ENCODE measurements around the gene PRCC.

PRCC gene

GRCh38 chr1:156776942-156777341 is 9.6 kb downstream of the PRCC start:
- H3K36me3 ChIP-seq (replicated peaks) = peaks cover 17% of the 10 kb centered on the region
- peaks cover 2% of the 10 kb centered on the region; the same call in 1 of the 2 replicates for H3K4me1 ChIP-seq
- in situ Hi-C loops (cut with MboI; ENCODE audit: low sequenced_read_pairs) = no loop called here

GRCh38 chr1:156777573-156777972 is 10.2 kb downstream of the PRCC start:
- DNase-seq (ENCODE audit: low spot score in 2 of 2) = no peak
- Histone ChIP-seq H3K9me3 (no peaks in the 10 kb centered on the region), H3K4me3 (no peak overlapping the region), H3K36me3 (replicated peaks) (peaks cover 18% of the 10 kb centered on the region), H3K27me3 (ENCODE audit: low read depth) (no peaks in the 10 kb centered on the region), H3K4me1 (peaks cover under 1% of the 10 kb centered on the region; the same call in 1 of the 2 replicates)
- in situ Hi-C loops (cut with MboI; ENCODE audit: low sequenced_read_pairs) = no loop called here

More at GRCh38 chr1:156776942-156777341, 9.6 kb downstream of the PRCC start:
- Histone ChIP-seq H3K9me3 (no peaks in the 10 kb centered on the region), H3K4me3 (no peak overlapping the region), H3K27me3 (ENCODE audit: low read depth) (no peaks in the 10 kb centered on the region)
- DNase-seq (ENCODE audit: low spot score in 2 of 2) = no peak

GRCh38 chr1:156781585-156782186 is 14.4 kb downstream of the PRCC start:
- in situ Hi-C loops (cut with MboI; ENCODE audit: low sequenced_read_pairs) = no loop called here
- H3K4me1 ChIP-seq = no peaks in the 10 kb centered on the region
- H3K36me3 ChIP-seq (replicated peaks) = peaks cover 45% of the 10 kb centered on the region
- H3K27me3 ChIP-seq (ENCODE audit: low read depth) = no peaks in the 10 kb centered on the region
- DNase-seq (ENCODE audit: low spot score in 2 of 2) = no peak
- no peak overlapping the region for H3K4me3 ChIP-seq
- H3K9me3 ChIP-seq = no peaks in the 10 kb centered on the region

GRCh38 chr1:156785458-156785857 is 18.1 kb downstream of the PRCC start:
- DNase-seq (ENCODE audit: low spot score in 2 of 2) = no peak
- H3K4me3 ChIP-seq = no peak overlapping the region
- in situ Hi-C loops (cut with MboI; ENCODE audit: low sequenced_read_pairs) = no loop called here
- peaks cover 70% of the 10 kb centered on the region for H3K36me3 ChIP-seq (replicated peaks)
- H3K9me3 ChIP-seq = no peaks in the 10 kb centered on the region
- no peaks in the 10 kb centered on the region for H3K27me3 ChIP-seq (ENCODE audit: low read depth)
- no peaks in the 10 kb centered on the region for H3K4me1 ChIP-seq

- in situ Hi-C loops (cut with MboI; ENCODE audit: low sequenced_read_pairs) = no loop called here
- Histone ChIP-seq H3K36me3 (replicated peaks) (peaks cover 73% of the 10 kb centered on the region), H3K4me3 (no peak overlapping the region)
Measured at GRCh38 chr1:156786640-156787039, 19.3 kb downstream of the PRCC start.

GRCh38 chr1:156788136-156788535 is 20.8 kb downstream of the PRCC start:
- Histone ChIP-seq H3K4me1 (no peaks in the 10 kb centered on the region), H3K27me3 (ENCODE audit: low read depth) (no peaks in the 10 kb centered on the region), H3K36me3 (replicated peaks) (peaks cover 74% of the 10 kb centered on the region), H3K4me3 (no peak overlapping the region), H3K9me3 (no peaks in the 10 kb centered on the region)
- in situ Hi-C loops (cut with MboI; ENCODE audit: low sequenced_read_pairs) = no loop called here
- DNase-seq (ENCODE audit: low spot score in 2 of 2) = no peak

More at GRCh38 chr1:156786640-156787039, 19.3 kb downstream of the PRCC start:
- DNase-seq (ENCODE audit: low spot score in 2 of 2) = no peak
- Histone ChIP-seq H3K4me1 (no peaks in the 10 kb centered on the region), H3K9me3 (no peaks in the 10 kb centered on the region), H3K27me3 (ENCODE audit: low read depth) (no peaks in the 10 kb centered on the region)

- Histone ChIP-seq H3K4me3 (no peak overlapping the region), H3K9me3 (no peaks in the 10 kb centered on the region), H3K4me1 (no peaks in the 10 kb centered on the region), H3K27me3 (ENCODE audit: low read depth) (no peaks in the 10 kb centered on the region), H3K36me3 (replicated peaks) (peaks cover 75% of the 10 kb centered on the region)
- in situ Hi-C loops (cut with MboI; ENCODE audit: low sequenced_read_pairs) = no loop called here
- DNase-seq (ENCODE audit: low spot score in 2 of 2) = no peak
Measured at GRCh38 chr1:156789621-156790318, 22.4 kb downstream of the PRCC start.

- in situ Hi-C loops (cut with MboI; ENCODE audit: low sequenced_read_pairs) = no loop called here
- H3K4me1 ChIP-seq = no peaks in the 10 kb centered on the region
- no peak overlapping the region for H3K4me3 ChIP-seq
- H3K27me3 ChIP-seq (ENCODE audit: low read depth) = no peaks in the 10 kb centered on the region
- H3K36me3 ChIP-seq (replicated peaks) = peaks cover 80% of the 10 kb centered on the region
- no peak for DNase-seq (ENCODE audit: low spot score in 2 of 2)
- H3K9me3 ChIP-seq = no peaks in the 10 kb centered on the region
Measured at GRCh38 chr1:156794506-156795373, 27.4 kb downstream of the PRCC start.

- no peak overlapping the region for H3K4me3 ChIP-seq
- in situ Hi-C loops (cut with MboI; ENCODE audit: low sequenced_read_pairs) = no loop called here
Measured at GRCh38 chr1:156795374-156795733, 28.0 kb downstream of the PRCC start.

GRCh38 chr1:156795787-156796186 is 28.5 kb downstream of the PRCC start:
- no peak overlapping the region for H3K4me3 ChIP-seq
- no peaks in the 10 kb centered on the region for H3K9me3 ChIP-seq
- H3K36me3 ChIP-seq (replicated peaks) = peaks cover 86% of the 10 kb centered on the region
- no peaks in the 10 kb centered on the region for H3K27me3 ChIP-seq (ENCODE audit: low read depth)
- DNase-seq (ENCODE audit: low spot score in 2 of 2) = no peak
- in situ Hi-C loops (cut with MboI; ENCODE audit: low sequenced_read_pairs) = no loop called here
- H3K4me1 ChIP-seq = no peaks in the 10 kb centered on the region

More at GRCh38 chr1:156795374-156795733, 28.0 kb downstream of the PRCC start:
- DNase-seq (ENCODE audit: low spot score in 2 of 2) = no peak
- H3K36me3 ChIP-seq (replicated peaks) = peaks cover 86% of the 10 kb centered on the region
- H3K9me3 ChIP-seq = no peaks in the 10 kb centered on the region
- H3K4me1 ChIP-seq = no peaks in the 10 kb centered on the region
- no peaks in the 10 kb centered on the region for H3K27me3 ChIP-seq (ENCODE audit: low read depth)

GRCh38 chr1:156796340-156797097 is 29.2 kb downstream of the PRCC start:
- no peak for DNase-seq (ENCODE audit: low spot score in 2 of 2)
- no peaks in the 10 kb centered on the region for H3K4me1 ChIP-seq
- no peaks in the 10 kb centered on the region for H3K27me3 ChIP-seq (ENCODE audit: low read depth)
- no peak overlapping the region for H3K4me3 ChIP-seq
- no peaks in the 10 kb centered on the region for H3K9me3 ChIP-seq
- H3K36me3 ChIP-seq (replicated peaks) = peaks cover 86% of the 10 kb centered on the region
- in situ Hi-C loops (cut with MboI; ENCODE audit: low sequenced_read_pairs) = no loop called here

- Histone ChIP-seq H3K36me3 (replicated peaks) (peaks cover 85% of the 10 kb centered on the region), H3K27me3 (ENCODE audit: low read depth) (no peaks in the 10 kb centered on the region), H3K4me3 (no peak overlapping the region), H3K9me3 (no peaks in the 10 kb centered on the region), H3K4me1 (no peaks in the 10 kb centered on the region)
- in situ Hi-C loops (cut with MboI; ENCODE audit: low sequenced_read_pairs) = no loop called here
- peak; percentile 48 to 67 for DNase-seq (ENCODE audit: low spot score in 2 of 2)
Measured at GRCh38 chr1:156797212-156797871, 30.0 kb downstream of the PRCC start.
